ENCODE measurements around the gene P3H3.
"Not testable (repeated sequence)": the region's sequence is repeated elsewhere in the genome, so short reads cannot be mapped to it uniquely, and the experiment has no call there.

DNA sequence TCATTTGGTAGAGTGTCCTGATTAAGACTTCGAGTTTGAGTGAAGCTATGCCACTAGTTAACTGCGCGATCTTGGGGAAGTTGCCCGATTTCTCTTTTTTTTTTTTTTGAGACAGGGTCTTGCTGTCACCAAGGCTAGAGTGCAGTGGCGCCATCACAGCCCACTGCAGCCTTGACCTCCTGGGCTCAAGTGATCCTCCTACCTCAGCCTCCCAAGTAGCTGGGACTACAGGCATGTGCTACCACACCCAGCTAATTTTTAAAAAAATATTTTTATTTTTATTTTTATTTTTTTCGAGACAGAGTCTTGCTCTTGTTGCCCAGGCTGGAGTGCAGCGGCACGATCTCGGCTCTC is 45.8 kb downstream of the P3H3 start:
- TF ChIP-seq, protein P1, sequence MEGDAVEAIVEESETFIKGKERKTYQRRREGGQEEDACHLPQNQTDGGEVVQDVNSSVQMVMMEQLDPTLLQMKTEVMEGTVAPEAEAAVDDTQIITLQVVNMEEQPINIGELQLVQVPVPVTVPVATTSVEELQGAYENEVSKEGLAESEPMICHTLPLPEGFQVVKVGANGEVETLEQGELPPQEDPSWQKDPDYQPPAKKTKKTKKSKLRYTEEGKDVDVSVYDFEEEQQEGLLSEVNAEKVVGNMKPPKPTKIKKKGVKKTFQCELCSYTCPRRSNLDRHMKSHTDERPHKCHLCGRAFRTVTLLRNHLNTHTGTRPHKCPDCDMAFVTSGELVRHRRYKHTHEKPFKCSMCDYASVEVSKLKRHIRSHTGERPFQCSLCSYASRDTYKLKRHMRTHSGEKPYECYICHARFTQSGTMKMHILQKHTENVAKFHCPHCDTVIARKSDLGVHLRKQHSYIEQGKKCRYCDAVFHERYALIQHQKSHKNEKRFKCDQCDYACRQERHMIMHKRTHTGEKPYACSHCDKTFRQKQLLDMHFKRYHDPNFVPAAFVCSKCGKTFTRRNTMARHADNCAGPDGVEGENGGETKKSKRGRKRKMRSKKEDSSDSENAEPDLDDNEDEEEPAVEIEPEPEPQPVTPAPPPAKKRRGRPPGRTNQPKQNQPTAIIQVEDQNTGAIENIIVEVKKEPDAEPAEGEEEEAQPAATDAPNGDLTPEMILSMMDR (IDR thresholded peaks at IDR 0.05), result not testable (repeated sequence)
- TF ChIP-seq POLR2AphosphoS5 (IDR thresholded peaks at IDR 0.05), result not testable (repeated sequence)
